ENCODE results near the gene RABEP1. TPM values are rescaled to one million over a fixed set of nuclear protein-coding genes. Genes with fewer than 3 reads are reported as not detected.

The RABEP1 gene
- polyA plus RNA-seq, 3 donors: 12.7 to 19.1 (median 13.7) TPM

DNA sequence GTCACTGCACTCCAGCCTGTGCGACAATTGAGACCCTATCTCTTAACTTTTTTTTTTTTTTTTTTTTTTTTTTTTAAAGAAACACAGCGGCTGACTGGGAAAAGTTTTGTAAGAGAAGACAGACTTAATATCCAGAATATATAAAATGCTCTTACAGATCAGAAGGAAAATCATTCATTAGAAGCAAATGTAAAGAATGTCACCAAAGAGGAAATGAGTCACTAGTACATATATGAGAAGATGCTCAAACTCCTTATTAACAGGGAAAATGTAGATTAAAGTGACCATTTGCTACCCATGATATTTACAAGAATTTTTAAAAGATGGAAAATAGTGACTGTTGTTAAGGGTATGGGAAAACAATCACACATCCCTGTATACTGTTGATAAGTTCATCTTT lies 48.9 kb downstream of the RABEP1 start:
- no CpG with 5 or more reads among the region's 2 CpGs for WGBS (ENCODE audit: insufficient coverage)
- Histone ChIP-seq H3K4me3 (replicated peaks in 1 of 3; ENCODE audit: low read depth in 2 of 3, low read length in 3 of 3) (no peak overlapping the region), H3K36me3 (replicated peaks in 1 of 2; ENCODE audit: control insufficient read depth in 1 of 2, insufficient read depth in 2 of 2, low read length in 2 of 2) (peaks cover 36 to 51% of the 10 kb centered on the region in 2 donors), H3K4me2 (replicated peaks; ENCODE audit: extremely low read depth, low read length, poor library complexity, severe bottlenecking) (no peak overlapping the region), H4K20me1 (ENCODE audit: insufficient read depth, low read length) (peaks cover 20% of the 10 kb centered on the region), H3K79me2 (ENCODE audit: insufficient read depth, low read length) (peaks cover 29% of the 10 kb centered on the region), H2AFZ (ENCODE audit: insufficient read depth, low read depth, low read length, poor library complexity, severe bottlenecking) (no peak overlapping the region), H3K9me3 (replicated peaks in 1 of 2; ENCODE audit: control insufficient read depth in 1 of 2, insufficient read depth in 1 of 2, low read length in 2 of 2) (no peaks in the 10 kb centered on the region), H3K4me1 (ENCODE audit: control insufficient read depth in 1 of 2, insufficient read depth in 2 of 2, low read length in 2 of 2) (no peaks in the 10 kb centered on the region), H3K27ac (ENCODE audit: low read depth in 1 of 2, low read length in 2 of 2) (no peak overlapping the region), H3K27me3 (ENCODE audit: control insufficient read depth in 2 of 2, insufficient read depth in 2 of 2, low read length in 2 of 2) (no peaks in the 10 kb centered on the region), H3K9ac (ENCODE audit: insufficient read depth, low read length, poor library complexity, severe bottlenecking) (no peak overlapping the region)
- Mint-ChIP-seq H3K36me3 (peaks cover 25 to 45% of the 10 kb centered on the region in 2 donors), H3K9me3 (no peaks in the 10 kb centered on the region), H3K4me3 (no peak overlapping the region), H3K4me1 (peaks cover 2% of the 10 kb centered on the region), H3K27me3 (ENCODE audit: low read depth in 3 of 3) (no peaks in the 10 kb centered on the region), H3K27ac (no peak overlapping the region)
- no peak for TF ChIP-seq CTCF (IDR thresholded peaks at IDR 0.05)
- no peak for DNase-seq
- intact Hi-C loops (cut with micrococcal nuclease): no loop called here

DNA sequence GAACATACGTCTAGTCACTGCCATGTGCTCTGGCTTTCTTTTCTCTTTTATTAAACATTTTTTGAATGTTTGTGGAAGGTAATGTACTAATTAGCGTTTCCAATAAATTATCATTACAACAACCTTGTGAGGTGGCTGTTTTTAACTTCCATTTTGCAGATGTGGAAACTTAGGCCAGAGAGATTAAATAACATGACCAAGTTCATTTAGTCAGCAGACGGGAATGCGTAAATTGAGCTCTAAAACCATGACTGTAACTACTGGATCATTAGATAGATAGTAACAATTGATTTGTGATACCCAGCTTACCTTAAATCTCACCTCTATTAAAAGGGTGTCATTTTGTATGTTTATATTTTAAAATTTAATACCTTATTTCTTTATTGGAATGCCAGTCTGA lies 49.4 kb downstream of the RABEP1 start:
- no peak overlapping the region for H3K4me2 ChIP-seq (replicated peaks; ENCODE audit: extremely low read depth, low read length, poor library complexity, severe bottlenecking)
- intact Hi-C loops (cut with micrococcal nuclease): no loop called here
- no peak for DNase-seq
- H3K9ac ChIP-seq (ENCODE audit: insufficient read depth, low read length, poor library complexity, severe bottlenecking): no peak overlapping the region
- H3K79me2 ChIP-seq (ENCODE audit: insufficient read depth, low read length): peaks cover 25% of the 10 kb centered on the region
- H3K27me3 ChIP-seq (ENCODE audit: control insufficient read depth in 2 of 2, insufficient read depth in 2 of 2, low read length in 2 of 2): no peaks in the 10 kb centered on the region
- H3K27ac Mint-ChIP-seq: no peak overlapping the region
- H3K36me3 Mint-ChIP-seq: peaks cover 25 to 46% of the 10 kb centered on the region in 2 donors
- peaks cover 16% of the 10 kb centered on the region for H4K20me1 ChIP-seq (ENCODE audit: insufficient read depth, low read length)
- H3K4me3 ChIP-seq (replicated peaks in 1 of 3; ENCODE audit: low read depth in 2 of 3, low read length in 3 of 3): no peak overlapping the region
- H3K27ac ChIP-seq (ENCODE audit: low read depth in 1 of 2, low read length in 2 of 2): no peak overlapping the region
- WGBS (ENCODE audit: insufficient coverage): no CpG with 5 or more reads among the region's 4 CpGs
- peaks cover 2% of the 10 kb centered on the region for H3K4me1 Mint-ChIP-seq
- no peak overlapping the region for H3K4me3 Mint-ChIP-seq
- no peaks in the 10 kb centered on the region for H3K9me3 ChIP-seq (replicated peaks in 1 of 2; ENCODE audit: control insufficient read depth in 1 of 2, insufficient read depth in 1 of 2, low read length in 2 of 2)
- no peak overlapping the region for H2AFZ ChIP-seq (ENCODE audit: insufficient read depth, low read depth, low read length, poor library complexity, severe bottlenecking)
- no peaks in the 10 kb centered on the region for H3K9me3 Mint-ChIP-seq
- H3K36me3 ChIP-seq (replicated peaks in 1 of 2; ENCODE audit: control insufficient read depth in 1 of 2, insufficient read depth in 2 of 2, low read length in 2 of 2): peaks cover 40 to 53% of the 10 kb centered on the region in 2 donors
- H3K4me1 ChIP-seq (ENCODE audit: control insufficient read depth in 1 of 2, insufficient read depth in 2 of 2, low read length in 2 of 2): no peaks in the 10 kb centered on the region
- no peaks in the 10 kb centered on the region for H3K27me3 Mint-ChIP-seq (ENCODE audit: low read depth in 3 of 3)
- no peak for TF ChIP-seq CTCF (IDR thresholded peaks at IDR 0.05)
